SJCRH30 (cell line): Measurements from ENCODE around the gene CHST3. TPM values are rescaled to one million over a fixed set of nuclear protein-coding genes. Genes with fewer than 3 reads are reported as not detected.
"Not testable (repeated sequence)": the region's sequence is repeated elsewhere in the genome, so short reads cannot be mapped to it uniquely, and the experiment has no call there.

Source experiments
- DNase-seq, 2 experiments: peaks; one replicate each; pipeline ENCODE4 v3.0.0-alpha.2; 2015 to 2020
- H3K27ac ChIP-seq: fragments of 250-450 bp; sonication (Bioruptor Pico); 2 replicates; pipeline ENCODE4 v1.5.1; 2020; ENCODE audit warnings: mild to moderate bottlenecking, moderate library complexity
- H3K27me3 ChIP-seq: fragments of 250-450 bp; sonication (Bioruptor Pico); 2 replicates; pipeline ENCODE4 v1.5.1; 2020; ENCODE audit warnings: mild to moderate bottlenecking, moderate library complexity
- H3K36me3 ChIP-seq: fragments of 250-450 bp; sonication (Bioruptor Pico); 2 replicates; pipeline ENCODE4 v1.5.1; 2020; ENCODE audit warnings: mild to moderate bottlenecking, moderate library complexity
- H3K4me1 ChIP-seq: fragments of 250-450 bp; sonication (Bioruptor Pico); 2 replicates; pipeline ENCODE4 v1.5.1; 2020; ENCODE audit warnings: mild to moderate bottlenecking, moderate library complexity
- H3K4me3 ChIP-seq: fragments of 250-450 bp; sonication (Bioruptor Pico); 2 replicates; pipeline ENCODE4 v1.5.1; 2020; ENCODE audit warnings: mild to moderate bottlenecking, moderate library complexity
- H3K9me3 ChIP-seq: fragments of 250-450 bp; sonication (Bioruptor Pico); replicated peaks from 2 replicates; pipeline ENCODE4 v1.5.1; 2020; ENCODE audit warnings: mild to moderate bottlenecking, moderate library complexity
- total RNA-seq: library from RNA; depleted of rRNA; stranded (reverse); fragments of >200 nt; shearing (Covaris generic); gene quantifications from 2 replicates; pipeline ENCODE4 v1.2.3, GENCODE V29; 2014

The CHST3 gene
- total RNA-seq, 1 experiment from 2014 or later: 10.1 TPM

DNA sequence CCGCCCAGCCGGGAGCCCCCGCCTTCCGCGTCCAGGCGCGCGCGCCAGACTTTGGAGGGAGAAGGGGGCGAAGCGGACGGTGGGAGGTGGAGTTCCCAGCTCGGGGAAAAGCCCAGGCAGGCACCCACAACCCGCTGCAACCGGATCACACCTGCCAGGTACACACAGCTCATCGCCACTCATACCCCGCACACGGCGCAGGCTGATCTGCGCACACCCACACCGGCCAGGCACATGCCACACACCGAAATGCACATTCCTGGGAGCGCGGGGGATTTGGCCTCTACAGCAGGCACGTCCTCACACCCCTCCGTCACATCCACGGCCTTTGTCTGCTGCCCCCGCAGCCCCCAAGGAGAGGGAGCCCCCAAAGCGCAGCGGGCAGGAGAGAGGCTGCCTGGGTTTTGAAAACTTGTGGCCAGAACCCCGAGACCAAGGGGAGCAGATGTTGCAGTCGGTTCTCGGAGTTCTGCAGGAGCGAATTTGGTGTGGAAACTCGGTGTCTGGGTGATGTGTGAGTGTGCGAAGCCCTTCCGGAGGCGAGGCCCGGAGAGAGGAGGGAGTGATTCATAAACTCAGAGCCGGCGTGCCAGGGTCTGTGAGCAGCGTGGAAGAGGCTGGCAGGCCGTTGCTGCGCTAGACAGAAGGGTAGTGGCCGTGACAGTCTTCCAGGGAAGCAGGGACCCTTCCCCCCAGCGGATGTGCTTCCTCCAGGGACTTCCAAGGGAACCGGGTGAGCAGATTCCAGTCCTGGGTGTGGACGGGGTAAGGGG is 734 bp downstream of the CHST3 start:
- Histone ChIP-seq H3K9me3 (no peaks in the 10 kb centered on the region), H3K27me3 (no peaks in the 10 kb centered on the region), H3K4me3 (peak overlapping the region; percentile 74), H3K27ac (peak overlapping the region; percentile 31; the same call in 1 of the 2 replicates), H3K36me3 (no peaks in the 10 kb centered on the region), H3K4me1 (peaks cover 6% of the 10 kb centered on the region)
- DNase-seq: peak; percentile 52 to 62

GRCh38 chr10:71965623-71966022 is 1.4 kb downstream of the CHST3 start:
- no peaks in the 10 kb centered on the region for H3K27me3 ChIP-seq
- H3K27ac ChIP-seq: no peak overlapping the region
- no peaks in the 10 kb centered on the region for H3K36me3 ChIP-seq
- no peaks in the 10 kb centered on the region for H3K9me3 ChIP-seq
- DNase-seq: no peak
- peak overlapping the region; percentile 74 for H3K4me3 ChIP-seq
- H3K4me1 ChIP-seq: peaks cover 13% of the 10 kb centered on the region

DNA sequence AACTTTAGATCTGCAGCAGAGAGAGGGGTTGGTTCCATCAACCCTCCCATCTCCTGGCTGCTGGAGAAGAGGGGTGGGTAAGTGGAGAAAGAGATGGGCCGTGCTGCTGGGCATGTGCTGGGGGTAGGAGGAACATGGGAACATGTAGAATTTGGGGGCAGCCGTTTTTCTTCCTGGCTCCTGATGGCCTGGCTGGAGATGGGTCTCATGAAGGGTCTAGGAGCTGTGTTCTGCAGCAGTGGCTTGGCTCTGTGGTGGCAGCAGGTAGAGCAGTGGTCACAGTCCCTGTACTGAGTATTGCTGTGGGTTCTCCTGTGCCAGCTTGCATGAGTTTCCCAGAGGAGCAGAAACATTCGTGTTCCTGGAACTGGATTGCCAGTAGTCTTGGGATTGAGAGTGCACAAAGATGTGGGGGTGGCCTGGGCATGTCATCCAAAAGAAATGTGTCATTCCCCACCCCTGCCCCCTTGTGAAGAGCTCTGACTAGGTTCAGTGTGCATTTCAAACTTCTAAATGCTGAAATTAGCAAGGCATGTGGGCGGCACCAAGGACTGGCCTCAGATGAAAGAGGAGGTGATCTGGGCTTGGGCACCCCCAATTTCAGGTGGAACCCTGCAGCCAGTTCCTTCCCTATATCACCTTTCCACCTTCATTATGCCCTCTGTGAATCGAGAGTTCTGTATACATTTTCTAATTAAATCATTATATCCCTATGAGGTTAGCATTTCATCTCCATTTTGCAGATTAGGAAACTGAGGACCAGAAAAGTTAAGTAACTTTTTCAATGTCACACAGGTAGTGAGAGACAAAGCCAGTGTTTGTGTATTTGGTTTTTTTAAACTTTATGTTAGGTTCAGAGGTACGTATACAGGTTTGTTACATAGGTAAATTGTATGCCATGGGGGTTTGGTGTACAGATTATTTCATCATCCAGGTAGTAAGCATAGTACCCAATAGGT is 2.1 kb downstream of the CHST3 start:
- no peak overlapping the region for H3K27ac ChIP-seq
- no peak for DNase-seq
- H3K4me1 ChIP-seq: peaks cover 14% of the 10 kb centered on the region

DNA sequence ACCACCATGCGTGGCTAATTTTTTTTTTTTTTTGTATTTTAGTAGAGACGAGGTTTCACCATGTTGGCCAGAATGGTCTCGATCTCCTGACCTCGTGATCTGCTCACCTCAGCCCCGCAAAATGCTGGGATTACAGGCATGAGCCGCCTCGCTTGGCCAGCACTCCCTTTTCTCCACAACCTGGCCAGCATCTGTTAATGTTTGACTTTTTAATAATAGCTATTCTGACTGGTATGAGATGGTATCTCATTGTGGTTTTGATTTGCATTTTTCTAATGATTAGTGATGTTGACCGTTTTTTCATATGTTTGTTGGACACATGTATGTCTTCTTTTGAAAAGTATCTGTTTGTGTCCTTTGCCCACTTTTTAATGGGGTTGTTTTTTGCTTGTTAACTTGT is 3.8 kb downstream of the CHST3 start:
- not testable (repeated sequence) for H3K27ac ChIP-seq, H3K27me3 ChIP-seq, H3K9me3 ChIP-seq, H3K4me3 ChIP-seq, H3K36me3 ChIP-seq, DNase-seq
- H3K4me1 ChIP-seq: peaks cover 16% of the 10 kb centered on the region

More for the DNA sequence above, 2.1 kb downstream of the CHST3 start:
- H3K9me3 ChIP-seq: no peaks in the 10 kb centered on the region
- H3K4me3 ChIP-seq: peak overlapping the region; percentile 74
- no peaks in the 10 kb centered on the region for H3K27me3 ChIP-seq
- H3K36me3 ChIP-seq: no peaks in the 10 kb centered on the region

DNA sequence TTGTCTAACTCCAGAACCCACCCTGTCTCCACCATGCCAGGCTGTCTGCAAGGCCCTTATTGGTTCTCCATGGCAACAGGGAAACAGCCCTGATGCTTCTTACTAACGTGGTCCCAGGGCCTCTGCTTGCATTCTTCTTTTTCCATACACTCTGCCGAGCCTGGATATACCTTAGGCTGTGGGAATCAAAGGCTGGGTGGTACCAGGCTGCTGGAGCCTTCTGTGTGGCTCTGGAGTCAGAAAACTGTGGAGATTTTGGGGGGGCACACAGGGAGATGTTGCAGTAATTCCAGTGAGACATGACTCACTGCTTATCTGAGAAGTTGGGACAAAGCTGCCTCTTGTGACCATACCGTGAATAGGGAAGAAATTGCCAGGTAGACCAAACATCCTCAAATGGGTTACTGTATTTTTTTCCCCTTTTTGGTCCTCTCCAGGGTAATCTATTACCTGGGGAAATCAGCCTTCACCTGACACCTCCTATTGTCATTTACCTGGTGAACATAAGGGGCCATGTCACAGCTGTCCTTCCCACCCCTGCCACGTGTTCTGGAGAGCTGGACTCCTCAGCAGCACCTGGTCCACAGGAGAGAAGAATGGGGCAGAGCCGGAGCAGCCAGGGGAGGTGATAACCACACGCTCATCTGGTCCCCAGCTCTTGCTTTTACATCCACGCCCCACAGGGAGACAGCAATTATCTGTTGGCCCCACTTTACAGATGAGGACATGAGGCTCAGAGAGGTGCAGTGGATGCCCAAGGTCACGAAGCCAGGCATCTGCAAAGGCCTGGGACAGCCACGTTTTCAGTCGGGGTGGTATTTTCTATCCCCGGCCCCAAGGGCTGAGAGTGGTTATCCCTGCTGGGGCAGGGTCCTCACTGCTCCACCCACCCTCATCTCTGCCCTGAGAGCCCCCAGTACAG is 4.6 kb downstream of the CHST3 start:
- Histone ChIP-seq H3K4me1 (peaks cover 24% of the 10 kb centered on the region), H3K36me3 (no peaks in the 10 kb centered on the region), H3K9me3 (no peaks in the 10 kb centered on the region), H3K4me3 (no peak overlapping the region), H3K27me3 (no peaks in the 10 kb centered on the region), H3K27ac (no peak overlapping the region)
- no peak for DNase-seq

GRCh38 chr10:71969929-71970328 is 5.7 kb downstream of the CHST3 start:
- H3K27ac ChIP-seq: no peak overlapping the region

DNA sequence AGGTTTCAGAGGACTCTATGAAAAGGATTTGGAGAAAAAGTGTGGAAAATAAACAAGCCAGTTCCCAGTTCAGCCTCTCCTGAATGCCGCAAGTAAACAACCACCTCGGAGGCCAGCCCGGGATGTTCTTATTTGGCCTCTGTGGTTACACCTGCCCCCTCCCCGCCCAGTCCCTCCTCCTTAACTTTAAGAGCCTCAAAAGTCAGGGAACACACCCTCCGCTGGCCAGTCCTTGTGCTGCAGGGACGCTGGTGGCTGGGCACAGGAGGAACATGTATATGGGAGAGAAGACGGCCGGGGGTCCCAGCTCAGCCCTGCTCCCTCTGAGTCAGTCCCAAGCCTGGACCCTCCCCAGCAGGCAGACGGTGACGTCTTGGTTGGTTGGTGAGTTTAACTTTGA is 6.1 kb downstream of the CHST3 start:
- no peak overlapping the region for H3K4me3 ChIP-seq
- H3K36me3 ChIP-seq: no peaks in the 10 kb centered on the region
- peaks cover 38% of the 10 kb centered on the region for H3K4me1 ChIP-seq
- no peak overlapping the region for H3K27ac ChIP-seq
- DNase-seq: peak; percentile 65 to 66
- no peaks in the 10 kb centered on the region for H3K27me3 ChIP-seq
- no peaks in the 10 kb centered on the region for H3K9me3 ChIP-seq

More at GRCh38 chr10:71969929-71970328, 5.7 kb downstream of the CHST3 start:
- no peak for DNase-seq
- Histone ChIP-seq H3K4me1 (peaks cover 34% of the 10 kb centered on the region), H3K4me3 (no peak overlapping the region), H3K36me3 (no peaks in the 10 kb centered on the region), H3K27me3 (no peaks in the 10 kb centered on the region), H3K9me3 (no peaks in the 10 kb centered on the region)

- Histone ChIP-seq H3K4me1 (peaks cover 40% of the 10 kb centered on the region), H3K27me3 (no peaks in the 10 kb centered on the region), H3K27ac (no peak overlapping the region), H3K9me3 (no peaks in the 10 kb centered on the region), H3K36me3 (no peaks in the 10 kb centered on the region), H3K4me3 (no peak overlapping the region)
- no peak for DNase-seq
Measured at GRCh38 chr10:71970869-71971268, 6.7 kb downstream of the CHST3 start.

GRCh38 chr10:71971311-71971731 is 7.1 kb downstream of the CHST3 start:
- no peak overlapping the region for H3K4me3 ChIP-seq
- no peaks in the 10 kb centered on the region for H3K36me3 ChIP-seq
- peaks cover 43% of the 10 kb centered on the region for H3K4me1 ChIP-seq
- DNase-seq: no peak
- no peaks in the 10 kb centered on the region for H3K9me3 ChIP-seq
- no peaks in the 10 kb centered on the region for H3K27me3 ChIP-seq
- H3K27ac ChIP-seq: no peak overlapping the region

GRCh38 chr10:71971769-71972555 is 7.8 kb downstream of the CHST3 start:
- no peak for DNase-seq
- Histone ChIP-seq H3K9me3 (no peaks in the 10 kb centered on the region), H3K4me3 (no peak overlapping the region), H3K27ac (no peak overlapping the region), H3K27me3 (no peaks in the 10 kb centered on the region), H3K36me3 (no peaks in the 10 kb centered on the region), H3K4me1 (peaks cover 47% of the 10 kb centered on the region)

GRCh38 chr10:71972746-71973695 is 8.8 kb downstream of the CHST3 start:
- H3K27me3 ChIP-seq: no peaks in the 10 kb centered on the region
- H3K4me1 ChIP-seq: peaks cover 48% of the 10 kb centered on the region
- DNase-seq: no peak
- no peaks in the 10 kb centered on the region for H3K36me3 ChIP-seq
- no peak overlapping the region for H3K4me3 ChIP-seq
- no peaks in the 10 kb centered on the region for H3K9me3 ChIP-seq
- H3K27ac ChIP-seq: peak overlapping the region; percentile 64; the same call in 1 of the 2 replicates

GRCh38 chr10:71973777-71974488 is 9.7 kb downstream of the CHST3 start:
- Histone ChIP-seq H3K4me3 (no peak overlapping the region), H3K27ac (peak overlapping the region; percentile 64), H3K4me1 (peaks cover 48% of the 10 kb centered on the region), H3K9me3 (no peaks in the 10 kb centered on the region), H3K27me3 (no peaks in the 10 kb centered on the region), H3K36me3 (no peaks in the 10 kb centered on the region)
- no peak for DNase-seq
